HS-5 (cell line): Measurements from ENCODE around the gene URAD.
"Not testable (repeated sequence)": the region's sequence is repeated elsewhere in the genome, so short reads cannot be mapped to it uniquely, and the experiment has no call there.

ENCODE experiments used
- DNase-seq: peaks from one replicate; pipeline ENCODE4 v3.0.0-alpha.2; 2012; ENCODE audit warnings: low read depth

Gene URAD

GRCh38 chr13:27988520-27988919 lies at the start of gene URAD:
TSS of gene URAD (minus strand) at chr13:27988693. CDS start at chr13:27988637, 56 bp downstream.
- DNase-seq, result no peak

GRCh38 chr13:28037399-28037798 lies 48.9 kb upstream of the URAD start:
- no peak for DNase-seq

- DNase-seq, result no peak
Observed at GRCh38 chr13:28035146-28035782, 46.8 kb upstream of the URAD start.

- no peak for DNase-seq
Observed at GRCh38 chr13:28033894-28034655, 45.6 kb upstream of the URAD start.

GRCh38 chr13:28032438-28032837 lies 43.9 kb upstream of the URAD start:
- not testable (repeated sequence) for DNase-seq

- DNase-seq, result no peak
Observed at GRCh38 chr13:28031896-28032288, 43.4 kb upstream of the URAD start.

GRCh38 chr13:28031220-28031895 lies 42.9 kb upstream of the URAD start:
- no peak for DNase-seq

GRCh38 chr13:28027607-28028364 lies 39.3 kb upstream of the URAD start:
- DNase-seq, result no peak

GRCh38 chr13:28027071-28027470 lies 38.6 kb upstream of the URAD start:
- DNase-seq, result no peak

- no peak for DNase-seq
Observed at GRCh38 chr13:28026508-28026907, 38.0 kb upstream of the URAD start.

- no peak for DNase-seq
Observed at GRCh38 chr13:28022848-28023518, 34.5 kb upstream of the URAD start.

- DNase-seq, result no peak
Observed at GRCh38 chr13:28014301-28014700, 25.8 kb upstream of the URAD start.

- DNase-seq, result no peak
Observed at GRCh38 chr13:28013482-28013881, 25.0 kb upstream of the URAD start.

GRCh38 chr13:28012896-28013295 lies 24.4 kb upstream of the URAD start:
- no peak for DNase-seq

GRCh38 chr13:28012383-28012782 lies 23.9 kb upstream of the URAD start:
- DNase-seq, result no peak

GRCh38 chr13:28010046-28010445 lies 21.6 kb upstream of the URAD start:
- DNase-seq, result no peak

- not testable (repeated sequence) for DNase-seq
Observed at GRCh38 chr13:28005016-28005415, 16.5 kb upstream of the URAD start.

GRCh38 chr13:28002886-28003698 lies 14.6 kb upstream of the URAD start:
- DNase-seq, result no peak

- DNase-seq, result no peak
Observed at GRCh38 chr13:28001837-28002473, 13.5 kb upstream of the URAD start.

- DNase-seq, result no peak
Observed at GRCh38 chr13:28001049-28001448, 12.6 kb upstream of the URAD start.
